Stimulated activated CD8-positive, alpha-beta memory T cell treated with anti-CD3 and anti-CD28 coated beads, Interleukin-15, amount 100 ng/mL, for 1 hour (primary cell): ENCODE results near the gene KIAA0753.

Experiments used
- DNase-seq: peaks from one replicate; pipeline ENCODE4 v3.0.0-alpha.2; 2020; ENCODE audit warnings: low read depth

The KIAA0753 gene

GRCh38 chr17:6569370-6570285, 70.9 kb downstream of the KIAA0753 start:
- DNase-seq: no peak

GRCh38 chr17:6568184-6568758, 72.2 kb downstream of the KIAA0753 start:
- no peak for DNase-seq

GRCh38 chr17:6567528-6568183, 72.9 kb downstream of the KIAA0753 start:
- DNase-seq: no peak

GRCh38 chr17:6561446-6561845, 79.1 kb downstream of the KIAA0753 start:
- no peak for DNase-seq

GRCh38 chr17:6560496-6560895, 80.0 kb downstream of the KIAA0753 start:
- DNase-seq: no peak

- DNase-seq: no peak
Observed at GRCh38 chr17:6559753-6560215, 80.7 kb downstream of the KIAA0753 start.

GRCh38 chr17:6558932-6559752, 81.4 kb downstream of the KIAA0753 start:
- no peak for DNase-seq

- no peak for DNase-seq
Observed at GRCh38 chr17:6558276-6558675, 82.2 kb downstream of the KIAA0753 start.

- DNase-seq: no peak
Observed at GRCh38 chr17:6557040-6557438, 83.5 kb downstream of the KIAA0753 start.

GRCh38 chr17:6556121-6557039, 84.1 kb downstream of the KIAA0753 start, which contains the start of gene PITPNM3:
Gene PITPNM3 (minus strand): TSS chr17:6556555. CDS start chr17:6556406, 149 bp downstream.
- DNase-seq: no peak

GRCh38 chr17:6555331-6556120, 85.0 kb downstream of the KIAA0753 start:
- DNase-seq: no peak

- no peak for DNase-seq
Observed at GRCh38 chr17:6554871-6555330, 85.6 kb downstream of the KIAA0753 start.

- no peak for DNase-seq
Observed at GRCh38 chr17:6554342-6554741, 86.2 kb downstream of the KIAA0753 start.

- DNase-seq: no peak
Observed at GRCh38 chr17:6551869-6552531, 88.5 kb downstream of the KIAA0753 start.

GRCh38 chr17:6551356-6551755, 89.2 kb downstream of the KIAA0753 start:
- DNase-seq: no peak

GRCh38 chr17:6549384-6550036, 91.0 kb downstream of the KIAA0753 start:
- no peak for DNase-seq

- no peak for DNase-seq
Observed at GRCh38 chr17:6548578-6549330, 91.8 kb downstream of the KIAA0753 start.

- DNase-seq: no peak
Observed at GRCh38 chr17:6548034-6548433, 92.5 kb downstream of the KIAA0753 start.
